GM12892 (cell line): ENCODE measurements around the gene C10orf71.

ENCODE experiments used
- POLR2A ChIP-seq: IDR thresholded peaks from 2 replicates; pipeline ENCODE4 v1.6.1; 2011; ENCODE audit warnings: low read depth, low read length, control low read depth
- TAF1 ChIP-seq: IDR thresholded peaks from 2 replicates; pipeline ENCODE4 v1.6.1; 2011; ENCODE audit warnings: low read depth, mild to moderate bottlenecking, control low read depth, low read length, borderline replicate concordance

DNA sequence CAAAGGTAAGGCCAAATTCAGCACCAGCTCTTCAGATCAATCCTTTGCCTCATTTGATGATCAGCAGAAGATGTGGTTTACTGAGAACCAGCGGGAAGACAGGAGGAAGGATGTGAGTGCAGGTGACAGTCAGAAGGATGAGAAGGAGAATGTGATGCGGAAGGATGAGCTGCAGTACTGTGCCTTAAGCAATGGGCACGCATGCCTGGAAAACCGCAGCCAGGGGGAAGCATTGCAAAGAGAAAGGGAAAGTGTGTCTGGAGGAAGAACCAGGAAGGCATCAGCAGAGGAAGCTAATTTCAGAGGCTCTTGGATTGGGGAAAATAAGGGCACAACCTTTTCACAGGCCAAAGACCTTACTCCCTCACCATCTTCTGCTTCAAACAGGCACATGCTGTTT lies 25.7 kb downstream of the C10orf71 start:
- no peak for TF ChIP-seq POLR2A
- TF ChIP-seq TAF1: no peak
